K562 (cell line): ENCODE data around the gene CEP295NL. TPM values are rescaled to one million over a fixed set of nuclear protein-coding genes. Genes with fewer than 3 reads are reported as not detected.
A peak's percentile ranks its signal among the peaks of the same experiment; 100 is the strongest.

Source experiments
- ATAC-seq: fragments of 200-7000 bp; cut with Tn5 transposase; 3 replicates; pipeline ENCODE4 v1.9.1; 2020; ENCODE audit warnings: moderate library complexity
- BruUV-seq: library from RNA; stranded (reverse); fragments of 400-500 nt; replicated peaks from 2 replicates; lab custom pipeline; 2021; lab: Mats Ljungman, UMichigan
- CTCF ChIA-PET: fragments of 300-600 bp; formaldehyde crosslinking; extraction: SDS; loops from one replicate; lab custom pipeline; 2021; ENCODE audit warnings: low intra/inter-chr PET ratio; lab: Yijun Ruan, JAX
- POLR2A ChIA-PET: fragments of 300-600, 350-650 bp; sonication (Branson Sonifier 250); formaldehyde crosslinking; extraction: SDS; loops from one replicate; lab custom pipeline; 2021; ENCODE audit warnings: antibody characterized with exemption, inconsistent platforms; lab: Yijun Ruan, JAX
- DNase-seq, 4 experiments: peaks; one replicate each; pipeline versions ENCODE4 v3.0.0 to v3.0.0-alpha.2; 2011 to 2018; ENCODE audit warnings: low spot score in 3 of 4, mixed read lengths in 3 of 4; ENCODE audit errors: extremely low read depth in 1 of 4
- FAIRE-seq: peaks from 2 replicates; lab custom pipeline; 2011; peaks lifted over from hg19 to GRCh38; lab: Jason Lieb, UNC
- H2AFZ ChIP-seq: 2 replicates; pipeline ENCODE4 v1.6.0; 2011; ENCODE audit warnings: low read depth, low read length, control low read depth, inconsistent platforms
- H3K27ac ChIP-seq: fragments of 200-600 bp; 3 replicates; pipeline ENCODE4 v1.8.0; 2011; ENCODE audit warnings: low read depth, mild to moderate bottlenecking, control low read depth, inconsistent platforms, low read length, moderate library complexity, mixed read lengths; ENCODE audit errors: extremely low read depth
- H3K27me3 ChIP-seq, 2 experiments: fragments of 300-600 bp in 1 of 2; 2 replicates in 1 of 2; 3 replicates in 1 of 2; pipeline versions ENCODE4 v1.6.0 to v1.8.0; 2011; ENCODE audit warnings: inconsistent platforms in 2 of 2, low read length in 2 of 2, mild to moderate bottlenecking in 1 of 2, mixed read lengths in 1 of 2, moderate library complexity in 1 of 2; ENCODE audit not compliant: control insufficient read depth in 2 of 2, insufficient read depth in 2 of 2
- H3K36me3 ChIP-seq: fragments of 300-600 bp; 3 replicates; pipeline ENCODE4 v1.8.0; 2011; ENCODE audit warnings: mild to moderate bottlenecking, low read length, inconsistent platforms; ENCODE audit not compliant: control insufficient read depth, insufficient read depth
- H3K4me1 ChIP-seq, 2 experiments: fragments of 200-600 bp in 1 of 2; replicated peaks in 1 of 2; 2 replicates in 1 of 2; 3 replicates in 1 of 2; pipeline versions ENCODE4 v1.5.1 to v1.8.0; 2011; ENCODE audit warnings: inconsistent platforms in 2 of 2, low read length in 2 of 2, mild to moderate bottlenecking in 1 of 2, mixed read lengths in 1 of 2, moderate library complexity in 1 of 2; ENCODE audit not compliant: control insufficient read depth in 2 of 2, insufficient read depth in 2 of 2
- H3K4me2 ChIP-seq: 2 replicates; pipeline ENCODE4 v1.6.1; 2011; ENCODE audit warnings: low read length, control low read depth, inconsistent platforms, mixed read lengths; ENCODE audit not compliant: insufficient read depth
- H3K4me3 ChIP-seq: fragments of 200-600 bp; sonication (generic), shearing (Covaris generic); 2 replicates; pipeline ENCODE4 v1.5.1; 2016; ENCODE audit warnings: control low read depth, inconsistent platforms
- H3K79me2 ChIP-seq: fragments of 200-600 bp; 3 replicates; pipeline ENCODE4 v1.8.0; 2011; ENCODE audit warnings: low read length, inconsistent platforms; ENCODE audit not compliant: control insufficient read depth, insufficient read depth
- H3K9ac ChIP-seq, 2 experiments: 2 replicates each; pipeline versions ENCODE4 v1.6.0 to v1.6.1; 2011; ENCODE audit warnings: low read depth in 2 of 2, low read length in 2 of 2, control low read depth in 1 of 2, inconsistent platforms in 1 of 2, mild to moderate bottlenecking in 1 of 2, mixed read lengths in 1 of 2; ENCODE audit not compliant: insufficient read depth in 1 of 2
- H3K9me1 ChIP-seq: one replicate; pipeline ENCODE4 v1.6.0; 2011; ENCODE audit warnings: inconsistent platforms, mild to moderate bottlenecking, low read length, moderate library complexity; ENCODE audit not compliant: control insufficient read depth, insufficient read depth
- H3K9me3 ChIP-seq: replicated peaks from 2 replicates; pipeline ENCODE4 v1.5.1; 2011; ENCODE audit warnings: low read depth, low read length, inconsistent platforms; ENCODE audit not compliant: control insufficient read depth, insufficient read depth
- H4K20me1 ChIP-seq: replicated peaks from 2 replicates; pipeline ENCODE4 v1.6.1; 2011; ENCODE audit warnings: low read length, inconsistent platforms, mixed read lengths; ENCODE audit not compliant: control insufficient read depth, insufficient read depth
- ADNP ChIP-seq: fragments of 200-800 bp; sonication (Bioruptor generic); IDR thresholded peaks from 2 replicates; pipeline ENCODE4 v1.6.1; 2016; ENCODE audit warnings: missing genetic modification characterization, missing compliant biosample characterization
- ATF3 ChIP-seq, 2 experiments: fragments of 450-650 bp in 1 of 2; sonication (generic) in 1 of 2; formaldehyde crosslinking in 1 of 2; IDR thresholded peaks in 1 of 2; conservative IDR thresholded peaks in 1 of 2; 2 replicates each; pipeline versions ENCODE4 v1.6.1 to v1.8.1; 2016 to 2023; ENCODE audit warnings: mild to moderate bottlenecking in 2 of 2, moderate library complexity in 2 of 2, inconsistent platforms in 1 of 2, missing genetic modification reagents in 1 of 2
- ATF7 ChIP-seq: fragments of 450-650 bp; IDR thresholded peaks from 2 replicates; pipeline ENCODE4 v1.7.1; 2014; ENCODE audit warnings: mild to moderate bottlenecking, moderate library complexity
- BRD9 ChIP-seq: fragments of 450-650 bp; IDR thresholded peaks from 2 replicates; pipeline ENCODE4 v1.6.1; 2018; ENCODE audit warnings: low read depth; ENCODE audit not compliant: partially characterized antibody
- BRF1 ChIP-seq: IDR thresholded peaks from 3 replicates; pipeline ENCODE4 v1.6.1; 2011; ENCODE audit warnings: borderline replicate concordance, mild to moderate bottlenecking; ENCODE audit not compliant: insufficient read length; ENCODE audit errors: extremely low read depth
- CHAMP1 ChIP-seq: fragments of 450-650 bp; IDR thresholded peaks from 2 replicates; pipeline ENCODE4 v1.6.1; 2016; ENCODE audit warnings: mild to moderate bottlenecking
- DDX20 ChIP-seq: fragments of 450-650 bp; IDR thresholded peaks from 2 replicates; pipeline ENCODE4 v1.6.1; 2016; ENCODE audit warnings: missing genetic modification characterization, low read depth, mild to moderate bottlenecking, missing compliant biosample characterization, moderate library complexity
- FOXJ3 ChIP-seq: sonication (generic); formaldehyde crosslinking; IDR thresholded peaks from 2 replicates; pipeline ENCODE4 v1.4.0; 2020; ENCODE audit warnings: mild to moderate bottlenecking, missing genetic modification reagents
- JUND ChIP-seq, 2 experiments: IDR thresholded peaks; 2 replicates in 1 of 2; 3 replicates in 1 of 2; pipeline ENCODE4 v1.6.1; 2011; ENCODE audit warnings: borderline replicate concordance in 2 of 2, low read depth in 2 of 2, low read length in 2 of 2, improper control_type of control experiment in 1 of 2, missing biosample characterization in 1 of 2, missing genetic modification characterization in 1 of 2, missing genetic modification reagents in 1 of 2
- MAFK ChIP-seq: IDR thresholded peaks from 2 replicates; pipeline ENCODE4 v1.6.1; 2011; ENCODE audit warnings: low read length, improper control_type of control experiment
- SIN3B ChIP-seq: fragments of 450-650 bp; IDR thresholded peaks from 2 replicates; pipeline ENCODE4 v1.6.1; 2017; ENCODE audit warnings: low read depth, mild to moderate bottlenecking, moderate library complexity
- SRSF1 ChIP-seq: fragments of 200-400 bp; formaldehyde crosslinking; IDR thresholded peaks from 2 replicates; pipeline ENCODE4 v1.6.1; 2017; ENCODE audit warnings: mild to moderate bottlenecking, low read depth, low read length, moderate library complexity
- ZBTB5 ChIP-seq: fragments of 450-650 bp; IDR thresholded peaks from 2 replicates; pipeline ENCODE4 v1.6.1; 2017; ENCODE audit warnings: antibody characterized with exemption
- ZNF184 ChIP-seq: sonication (generic); formaldehyde crosslinking; IDR thresholded peaks from 2 replicates; pipeline ENCODE4 v1.5.0; 2020; ENCODE audit warnings: missing genetic modification reagents
- WGBS: fragments of 100-300 bp; shearing (Covaris generic); methylation state at CpG from one replicate; pipeline ENCODE4 v1.1.6; 2016; ENCODE audit warnings: low coverage, mixed read lengths; ENCODE audit not compliant: insufficient coverage; ENCODE audit errors: missing lambda C conversion rate; 5-methylcytosine and 5-hydroxymethylcytosine counted together
- in situ Hi-C: fragments of 300-500 bp; cut with MboI; formaldehyde crosslinking; loops from 4 replicates; pipeline ENCODE4 v1.15.0; 2018; ENCODE audit warnings: inconsistent platforms, mixed read lengths
- intact Hi-C: fragments of 100-400 bp; cut with micrococcal nuclease; formaldehyde crosslinking; loops from 2 replicates; pipeline ENCODE4 v1.14.2; 2022
- polyA plus RNA-seq, 8 experiments: library from polyadenylated mRNA; depleted of rRNA in 4 of 8; stranded (reverse) in 5 of 8; unstranded in 3 of 8; fragments of >200 nt; fragmentation: Nextera tagmentation in 2 of 8; fragmentation: Illumina TruSeq in 1 of 8; extraction: Ambion mirVana in 2 of 8; extraction: Trizol in 1 of 8; gene quantifications; 2 replicates each; pipeline versions ENCODE4 v1.2.1 to v1.2.3, GENCODE V29; 2011 to 2014; ENCODE audit warnings: inconsistent platforms in 1 of 8, missing spikeins in 1 of 8
- total RNA-seq, 7 experiments: library from RNA; depleted of rRNA in 6 of 7; stranded (reverse); fragments of >200 nt in 6 of 7; fragmentation: Illumina TruSeq in 2 of 7; extraction: Trizol in 2 of 7; gene quantifications; 2 replicates each; pipeline versions ENCODE4 v1.2.1 to v1.2.3, GENCODE V29; 2011 to 2021; ENCODE audit warnings: low replicate concordance in 1 of 7

The CEP295NL gene
- total and polyA plus RNA-seq, 9 of the 15 experiments (the other 6 are each of a cell fraction or from before 2014, with no cell fraction given): not detected

- no peak overlapping the region for H3K4me2 ChIP-seq
- no peaks in the 10 kb centered on the region for H3K9me1 ChIP-seq
- no peak overlapping the region for H3K9ac ChIP-seq
- H3K4me1 ChIP-seq: peaks cover 6 to 7% of the 10 kb centered on the region in 2 experiments; a peak in 2 of 5 replicates
- no peak for FAIRE-seq
- POLR2A ChIA-PET: interaction anchor here (0.9 kb wide), 1 partner anchor 10 kb away, joined by 3 read pairs; no protein-coding TSS in a partner anchor
- H3K36me3 ChIP-seq: no peaks in the 10 kb centered on the region
- ATAC-seq: no peak
- in situ Hi-C loops (no loop called here), intact Hi-C loops (no loop called here)
- BruUV-seq: no TSS peak
- WGBS: 8% methylated on average over 21 of the region's 21 CpGs
- no peak overlapping the region for H2AFZ ChIP-seq
- peaks cover 20 to 45% of the 10 kb centered on the region in 2 experiments for H3K27me3 ChIP-seq
- DNase-seq: no peak
- no peak overlapping the region for H3K4me3 ChIP-seq
- CTCF ChIA-PET: no interaction called here
- no peak overlapping the region for H3K27ac ChIP-seq
- H3K79me2 ChIP-seq: no peaks in the 10 kb centered on the region
- no peaks in the 10 kb centered on the region for H4K20me1 ChIP-seq
- no peaks in the 10 kb centered on the region for H3K9me3 ChIP-seq
- TF ChIP-seq BRD9: no peak
- no peak for TF ChIP-seq MAFK
- TF ChIP-seq CHAMP1: no peak
- TF ChIP-seq ATF3 (IDR thresholded peaks at IDR 0.05): peak; percentile 71
- no peak for TF ChIP-seq ATF3 (CRISPR knock-in tag; conservative IDR thresholded peaks at IDR 0.05)
- no peak for TF ChIP-seq BRF1
- no peak for TF ChIP-seq ADNP (tag)
- peak; percentile 50 for TF ChIP-seq ATF7
- no peak for TF ChIP-seq DDX20
- TF ChIP-seq FOXJ3: no peak
- no peak for TF ChIP-seq SRSF1
- TF ChIP-seq JUND (IDR thresholded peaks at IDR 0.05; ENCODE audit: borderline replicate concordance, low read depth, low read length): no peak
- TF ChIP-seq JUND (tag; IDR thresholded peaks at IDR 0.05; ENCODE audit: borderline replicate concordance, low read depth, low read length): peak; percentile 33; the same call in 1 of the 3 replicates
- TF ChIP-seq ZNF184: no peak
- no peak for TF ChIP-seq SIN3B
- no peak for TF ChIP-seq ZBTB5
These were observed 29.3 kb downstream of the CEP295NL start for GRCh38 chr17:78873519-78874340.
